HG03025 (cell line): ENCODE results near the gene BTNL2.

Experiments used
- ATAC-seq: cut with Tn5 transposase; IDR thresholded peaks from one replicate; pipeline ENCODE4 v1.9.1; 2021; ENCODE audit warnings: mild to moderate bottlenecking, moderate library complexity; ENCODE audit not compliant: unreplicated experiment, low FRiP score

BTNL2 gene

GRCh38 chr6:32415521-32416019, 8.6 kb upstream of the BTNL2 start:
- no peak for ATAC-seq

- no peak for ATAC-seq
Measured at GRCh38 chr6:32413427-32414047, 6.6 kb upstream of the BTNL2 start.

DNA sequence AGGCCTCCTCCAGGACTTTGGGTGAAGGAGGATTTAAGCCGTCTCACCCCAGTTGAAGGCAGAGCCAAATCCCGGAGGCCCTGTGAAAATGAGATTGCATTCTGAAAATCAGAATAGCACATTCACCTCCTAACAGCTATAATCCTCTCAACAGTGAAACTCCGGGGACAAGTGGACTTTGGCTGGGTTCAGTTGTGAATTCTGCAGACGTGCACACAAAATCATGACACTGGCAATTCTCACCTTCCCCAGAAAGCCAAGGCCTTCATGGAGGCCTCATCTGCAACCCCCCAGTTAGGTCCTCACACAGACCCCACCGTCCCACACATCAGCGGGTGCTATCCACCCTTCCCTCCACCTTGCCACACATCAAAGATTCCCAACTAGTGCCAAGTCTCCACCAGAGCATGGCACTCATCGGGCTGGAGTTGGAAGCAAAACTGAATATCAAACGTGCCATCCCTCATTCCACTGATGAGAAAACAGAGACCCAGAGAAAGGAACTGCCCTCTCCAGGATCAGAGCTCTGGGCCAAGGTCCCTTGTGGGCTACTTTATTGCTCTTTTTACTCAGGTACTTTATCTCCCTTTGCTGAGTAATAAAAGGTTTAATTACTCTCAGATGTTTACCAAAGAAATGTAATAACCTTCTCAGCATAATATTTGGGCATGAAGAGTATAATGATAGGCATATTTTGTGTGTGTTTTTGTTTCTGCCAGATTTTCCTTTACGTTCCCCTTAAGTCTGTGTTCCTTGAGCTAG, 4.8 kb upstream of the BTNL2 start:
- ATAC-seq: no peak

DNA sequence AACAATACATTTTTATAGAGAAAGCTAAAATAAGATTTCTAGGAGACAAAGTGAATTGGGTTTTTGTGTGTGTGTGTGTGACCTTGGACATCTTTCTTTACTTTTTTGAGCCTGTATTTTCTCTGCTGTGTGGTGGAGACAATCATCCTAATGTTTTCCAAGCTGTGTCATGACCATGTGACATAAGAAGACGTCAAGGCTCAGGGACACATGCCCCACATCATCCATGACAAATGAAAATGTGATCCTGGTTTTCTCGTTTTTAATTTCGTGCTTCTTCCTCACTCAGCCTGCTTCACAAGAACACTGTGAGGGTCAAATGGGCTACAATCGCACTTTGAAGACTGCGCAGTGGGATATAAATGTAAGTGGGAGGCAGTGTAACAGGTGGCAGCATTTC, 3.9 kb upstream of the BTNL2 start:
- ATAC-seq: no peak

- no peak for ATAC-seq
Measured at GRCh38 chr6:32406197-32406596, 784 bp downstream of the BTNL2 start.

GRCh38 chr6:32405656-32406055, 1.3 kb downstream of the BTNL2 start:
- no peak for ATAC-seq

DNA sequence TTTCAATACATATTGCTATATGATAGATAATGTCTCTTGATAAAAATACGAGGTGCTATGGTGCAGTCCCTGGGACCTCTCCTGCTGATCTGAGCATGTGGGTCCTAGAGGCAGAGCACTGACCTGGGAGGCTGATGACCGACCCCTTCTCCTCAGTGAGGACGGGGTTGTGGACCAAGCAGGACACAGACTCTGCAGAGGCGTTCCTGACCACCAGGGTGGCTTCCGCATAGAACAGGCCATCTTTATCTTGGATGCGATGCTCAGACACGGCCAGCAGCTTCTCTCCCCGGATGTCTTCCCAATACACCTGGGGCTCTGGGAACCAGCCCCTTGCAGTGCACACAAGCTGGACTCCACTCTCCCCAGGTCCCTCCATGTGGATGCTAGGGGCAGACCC, 4.2 kb downstream of the BTNL2 start:
- no peak for ATAC-seq

GRCh38 chr6:32401284-32401963, 5.6 kb downstream of the BTNL2 start:
- no peak for ATAC-seq

DNA sequence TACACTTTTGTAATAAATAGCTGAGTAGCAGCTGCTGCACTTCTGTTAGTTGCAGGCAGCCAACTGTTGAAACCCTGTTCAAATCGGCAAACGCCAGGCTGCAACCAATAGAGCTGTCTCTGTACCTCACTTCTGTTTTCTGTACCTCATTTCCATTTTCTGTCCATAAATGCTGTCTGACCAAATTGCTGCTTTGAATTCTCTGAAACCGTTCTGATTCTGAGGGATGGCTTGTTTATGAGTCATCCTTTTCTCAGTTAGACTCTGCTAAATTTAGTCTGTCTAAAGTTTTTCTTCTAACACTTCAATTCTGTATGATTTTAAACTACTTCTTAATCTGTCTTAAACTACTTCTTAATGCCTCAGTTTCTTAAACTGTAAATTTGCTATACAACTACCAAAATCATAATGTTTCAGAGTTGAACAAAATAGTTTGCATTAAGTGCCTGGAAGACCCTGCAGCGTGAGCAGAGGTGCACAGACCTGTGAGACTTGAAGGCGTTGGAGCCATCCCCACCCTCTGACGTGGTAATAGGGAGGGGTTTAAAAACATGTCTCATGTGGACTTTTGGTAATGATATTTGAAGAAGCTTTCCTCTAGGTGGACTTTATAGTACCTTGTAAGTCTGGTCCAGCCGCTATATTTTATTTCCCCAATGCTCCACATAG, 9.6 kb downstream of the BTNL2 start:
- ATAC-seq: no peak

DNA sequence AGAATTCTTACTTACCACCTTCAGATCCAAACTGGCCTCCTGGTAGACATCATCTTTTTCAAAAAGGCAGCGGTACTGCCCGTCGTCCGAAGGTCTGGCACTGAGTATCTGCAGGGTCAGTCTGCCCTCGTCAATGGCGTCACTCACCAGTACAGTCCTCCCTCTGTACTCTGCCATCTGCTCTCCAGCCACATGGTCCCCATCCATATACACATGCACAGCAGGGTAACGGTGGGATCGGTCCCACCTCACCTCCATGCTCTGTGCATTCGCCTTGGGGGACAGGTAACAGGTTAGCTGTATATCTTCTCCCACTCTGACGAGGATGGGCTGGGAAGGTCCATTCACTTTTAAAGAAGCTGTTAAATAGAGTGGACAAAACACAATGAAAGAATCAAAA, 11.0 kb downstream of the BTNL2 start:
- ATAC-seq: no peak

GRCh38 chr6:32393665-32394420, 13.1 kb downstream of the BTNL2 start:
- ATAC-seq: no peak

DNA sequence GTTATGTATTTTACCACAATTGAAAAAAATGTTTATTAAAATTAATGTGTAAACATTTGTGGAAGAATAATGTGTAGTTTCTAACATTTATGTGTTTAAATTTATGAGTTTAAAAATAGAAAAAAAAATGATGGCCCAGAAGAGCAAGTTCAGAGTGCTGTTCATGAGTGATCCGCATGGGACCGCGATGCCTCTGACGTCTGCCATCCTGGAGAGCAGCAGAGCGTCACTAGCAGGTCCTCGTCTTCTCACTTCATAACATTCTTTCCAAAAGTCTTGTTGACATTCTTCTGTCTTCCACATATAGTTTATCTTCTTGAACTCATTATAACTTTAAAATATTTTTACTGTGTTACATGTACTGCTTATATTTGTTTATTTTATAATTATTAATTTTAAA, 15.5 kb downstream of the BTNL2 start:
- ATAC-seq: no peak

DNA sequence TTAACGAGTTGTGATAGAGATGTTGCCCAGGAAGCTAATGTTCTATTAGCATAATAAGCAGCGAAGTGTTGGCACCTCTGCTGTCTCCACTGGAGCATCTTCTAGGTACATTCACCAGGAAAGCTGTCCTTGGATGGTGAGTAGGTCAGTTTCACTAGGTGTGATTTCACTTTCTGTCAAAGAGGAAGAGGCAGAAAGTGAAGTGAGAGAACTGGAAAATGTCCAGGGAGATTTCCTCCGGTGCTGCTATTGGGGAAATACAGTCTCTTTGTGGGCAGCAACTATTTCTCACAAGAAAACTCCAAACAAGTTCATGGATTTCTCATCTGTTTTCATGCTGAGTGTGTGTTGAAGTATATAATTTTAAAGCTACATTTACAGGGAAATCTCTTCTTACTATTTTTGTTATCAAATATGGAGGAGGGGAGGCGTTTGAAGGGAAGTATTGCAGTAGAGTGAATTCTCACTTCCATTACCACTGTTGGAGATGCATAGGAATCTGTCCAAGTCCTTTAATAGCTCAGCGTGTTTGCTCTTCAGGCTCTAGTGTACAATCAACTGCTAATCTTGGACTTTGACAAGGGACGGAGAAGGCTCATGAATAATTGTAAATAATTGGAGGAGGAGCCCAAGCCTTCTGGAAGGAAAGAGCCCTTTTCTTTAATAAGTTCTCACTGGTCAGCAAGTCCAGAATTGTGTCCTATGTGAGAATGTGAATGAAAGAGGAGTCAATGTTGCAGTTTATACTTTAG, 19.2 kb downstream of the BTNL2 start:
- no peak for ATAC-seq

DNA sequence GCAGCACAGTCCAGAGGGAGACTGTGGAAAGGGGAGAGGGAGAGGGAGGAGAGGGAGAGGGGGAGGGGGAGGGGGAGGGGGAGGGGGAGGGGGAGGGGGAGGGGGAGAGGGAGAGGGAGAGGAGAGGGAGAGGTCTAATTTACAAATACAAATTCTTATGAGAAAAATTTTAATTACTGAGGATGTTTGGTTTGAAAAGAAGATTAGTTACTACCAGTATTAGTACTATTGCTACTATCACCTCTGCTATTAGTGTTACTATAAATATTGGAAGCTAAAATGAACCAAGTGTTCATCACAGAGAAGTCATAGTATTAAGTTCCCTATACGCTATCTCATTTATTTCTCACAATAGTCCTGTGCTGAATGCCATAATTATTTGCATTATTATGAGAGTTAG, 20.9 kb downstream of the BTNL2 start:
- no peak for ATAC-seq

- no peak for ATAC-seq
Measured at GRCh38 chr6:32382757-32383420, 24.1 kb downstream of the BTNL2 start.

GRCh38 chr6:32379545-32379944, 27.4 kb downstream of the BTNL2 start:
- ATAC-seq: no peak

DNA sequence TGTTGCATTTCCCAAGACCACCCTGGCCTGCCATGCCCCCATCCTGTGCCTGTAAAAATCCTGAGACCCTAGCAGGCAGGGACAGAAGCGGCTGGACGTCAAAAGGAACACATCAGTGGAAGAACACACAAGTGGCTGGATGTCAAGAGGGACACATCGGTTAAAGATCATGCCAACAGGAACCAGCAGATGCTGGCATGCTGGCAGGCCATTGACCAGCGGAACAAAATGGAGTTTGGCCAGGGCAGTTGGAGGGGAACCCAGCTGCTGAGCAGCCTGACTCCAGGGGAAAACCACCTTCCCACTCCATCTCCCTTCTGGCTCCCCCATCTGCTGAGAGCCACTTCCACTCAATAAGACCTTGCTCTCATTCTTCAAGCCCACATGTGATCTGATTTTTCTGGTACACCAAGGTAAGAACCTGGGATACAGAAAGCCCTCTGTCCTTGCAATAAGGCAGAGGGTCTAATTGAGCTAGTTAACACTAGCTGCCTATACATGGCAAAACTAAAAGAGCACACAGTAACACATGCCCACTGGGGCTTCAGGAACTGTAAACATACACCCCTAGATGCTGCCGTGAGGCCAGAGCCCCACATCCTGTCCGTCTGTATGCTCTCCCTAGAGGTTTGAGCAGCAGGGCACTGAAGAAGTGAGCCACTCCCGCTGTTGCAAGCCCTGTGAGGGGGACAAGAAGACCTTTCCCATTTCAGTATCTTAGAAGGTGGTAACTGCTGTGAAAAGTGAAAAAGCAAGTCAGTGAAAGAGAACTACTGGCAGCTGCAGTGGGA, 31.0 kb downstream of the BTNL2 start:
- no peak for ATAC-seq

DNA sequence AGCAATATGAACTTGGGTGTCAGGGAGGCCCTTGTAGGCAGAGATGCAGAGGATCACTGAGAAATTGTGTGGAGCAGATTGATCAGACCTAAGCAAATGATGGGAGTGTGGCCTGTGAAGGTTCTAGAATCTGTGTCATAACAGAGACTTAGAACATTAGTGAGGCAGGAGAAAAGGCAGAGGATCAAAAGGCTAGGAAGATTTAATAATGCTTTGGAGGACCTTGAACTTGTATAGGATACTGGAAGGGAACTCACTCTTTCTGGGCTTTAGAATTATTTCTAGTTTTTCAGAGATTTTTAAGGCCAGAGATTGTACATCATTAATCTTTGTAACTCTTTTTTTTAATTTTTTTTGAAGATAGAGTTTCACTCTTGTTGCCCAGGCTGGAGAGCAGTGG, 35.2 kb downstream of the BTNL2 start, which contains the start of gene TSBP1:
TSS of gene TSBP1 (minus strand) at position 101 of the 400 bp plus-strand sequence. CDS start 197 bp downstream, outside the sequence.
- ATAC-seq: no peak
